HG02938 (cell line): ENCODE measurements around the gene KCNJ1.
A peak's percentile ranks its signal among the peaks of the same experiment; 100 is the strongest.

Experiments used
- ATAC-seq: cut with Tn5 transposase; IDR thresholded peaks from one replicate; pipeline ENCODE4 v1.9.1; 2021; ENCODE audit warnings: mild to moderate bottlenecking, moderate library complexity; ENCODE audit not compliant: unreplicated experiment

Gene KCNJ1

GRCh38 chr11:128902515-128903066 is 35.5 kb upstream of the KCNJ1 start:
- ATAC-seq, result no peak

- ATAC-seq, result no peak
These were observed 34.8 kb upstream of the KCNJ1 start for GRCh38 chr11:128901653-128902514.

- no peak for ATAC-seq
These were observed 33.4 kb upstream of the KCNJ1 start for GRCh38 chr11:128900468-128900867.

GRCh38 chr11:128898580-128899344 is 31.7 kb upstream of the KCNJ1 start:
- ATAC-seq, result no peak

- ATAC-seq, result no peak
These were observed 30.7 kb upstream of the KCNJ1 start for GRCh38 chr11:128897826-128898225.

- ATAC-seq, result no peak
These were observed 29.3 kb upstream of the KCNJ1 start for GRCh38 chr11:128896356-128896755.

GRCh38 chr11:128895526-128895925 is 28.4 kb upstream of the KCNJ1 start:
- no peak for ATAC-seq

- ATAC-seq, result no peak
These were observed 27.6 kb upstream of the KCNJ1 start for GRCh38 chr11:128894685-128895084.

GRCh38 chr11:128894286-128894681 is 27.2 kb upstream of the KCNJ1 start:
- no peak for ATAC-seq

GRCh38 chr11:128893578-128894285 is 26.6 kb upstream of the KCNJ1 start:
- ATAC-seq, result peak; percentile 63

GRCh38 chr11:128892866-128893565 is 25.9 kb upstream of the KCNJ1 start:
- ATAC-seq, result no peak

GRCh38 chr11:128891913-128892398 is 24.9 kb upstream of the KCNJ1 start:
- no peak for ATAC-seq

GRCh38 chr11:128890543-128891368 is 23.7 kb upstream of the KCNJ1 start, which contains the start of gene KCNJ5:
Gene KCNJ5 (plus strand): TSS chr11:128891356. CDS start chr11:128911274, 19,918 bp downstream.
- no peak for ATAC-seq

GRCh38 chr11:128890216-128890542 is 23.1 kb upstream of the KCNJ1 start:
- ATAC-seq, result no peak

- no peak for ATAC-seq
These were observed 22.6 kb upstream of the KCNJ1 start for GRCh38 chr11:128889657-128890213.

- ATAC-seq, result no peak
These were observed 21.2 kb upstream of the KCNJ1 start for GRCh38 chr11:128888034-128888985.

GRCh38 chr11:128886406-128887124 is 19.5 kb upstream of the KCNJ1 start:
- no peak for ATAC-seq
